ENCODE measurements around the gene CRABP2.

DNA sequence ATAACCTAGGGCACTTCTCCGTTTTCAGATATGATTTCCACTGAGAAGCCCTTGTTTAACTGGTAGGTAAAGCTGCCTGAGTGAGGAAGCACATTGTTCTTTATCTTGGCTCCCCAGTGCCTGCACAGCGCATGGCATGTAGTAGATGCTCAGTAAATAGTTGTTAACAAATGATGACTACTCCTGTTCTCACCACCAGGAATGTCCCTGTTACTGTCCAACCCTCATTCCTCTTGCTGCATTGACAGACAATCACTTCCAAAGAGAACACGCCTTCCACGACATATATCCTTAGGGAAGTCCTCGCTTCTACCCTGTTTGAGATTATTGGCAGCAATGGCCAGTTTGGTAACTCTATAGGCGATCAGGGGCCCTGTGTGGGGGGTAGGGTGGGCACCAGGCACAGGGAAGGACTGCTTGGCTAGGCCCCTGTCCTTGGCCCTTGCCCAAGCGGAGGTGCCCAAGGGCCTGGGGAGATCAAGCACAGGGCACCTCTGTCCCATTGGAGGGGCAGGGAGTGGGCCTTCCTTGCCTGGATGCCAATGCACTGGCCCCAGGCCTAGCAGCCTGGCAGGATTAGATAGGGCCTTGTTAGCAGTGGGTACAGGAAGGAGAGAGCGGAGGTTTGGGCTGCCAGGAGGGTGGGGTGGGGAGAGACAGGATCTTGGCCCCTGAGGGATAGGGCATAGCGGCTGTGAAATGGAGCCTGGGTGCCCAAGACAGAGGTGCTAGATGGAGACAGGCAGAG, 38.3 kb downstream of the CRABP2 start:
- TF ChIP-seq POLR2A (IDR thresholded peaks at IDR 0.05; ENCODE audit: low read depth, low read length): no peak
- no peak for TF ChIP-seq SPI1 (IDR thresholded peaks at IDR 0.05; ENCODE audit: low read depth, low read length)
- TF ChIP-seq POLR2AphosphoS5 (IDR thresholded peaks at IDR 0.05; ENCODE audit: low read depth, low read length): no peak
- no peak for TF ChIP-seq TAF1 (IDR thresholded peaks at IDR 0.05; ENCODE audit: low read depth, low read length)
- no peak for TF ChIP-seq POU2F2 (IDR thresholded peaks at IDR 0.05; ENCODE audit: low read depth, low read length)
